Epidermal melanocyte (primary cell): ENCODE data around the gene GARIN5A.

Experiments
- DNase-seq: peaks from one replicate; pipeline ENCODE4 v3.0.0; 2011; ENCODE audit warnings: low spot score; ENCODE audit not compliant: insufficient read length

The GARIN5A gene

DNA sequence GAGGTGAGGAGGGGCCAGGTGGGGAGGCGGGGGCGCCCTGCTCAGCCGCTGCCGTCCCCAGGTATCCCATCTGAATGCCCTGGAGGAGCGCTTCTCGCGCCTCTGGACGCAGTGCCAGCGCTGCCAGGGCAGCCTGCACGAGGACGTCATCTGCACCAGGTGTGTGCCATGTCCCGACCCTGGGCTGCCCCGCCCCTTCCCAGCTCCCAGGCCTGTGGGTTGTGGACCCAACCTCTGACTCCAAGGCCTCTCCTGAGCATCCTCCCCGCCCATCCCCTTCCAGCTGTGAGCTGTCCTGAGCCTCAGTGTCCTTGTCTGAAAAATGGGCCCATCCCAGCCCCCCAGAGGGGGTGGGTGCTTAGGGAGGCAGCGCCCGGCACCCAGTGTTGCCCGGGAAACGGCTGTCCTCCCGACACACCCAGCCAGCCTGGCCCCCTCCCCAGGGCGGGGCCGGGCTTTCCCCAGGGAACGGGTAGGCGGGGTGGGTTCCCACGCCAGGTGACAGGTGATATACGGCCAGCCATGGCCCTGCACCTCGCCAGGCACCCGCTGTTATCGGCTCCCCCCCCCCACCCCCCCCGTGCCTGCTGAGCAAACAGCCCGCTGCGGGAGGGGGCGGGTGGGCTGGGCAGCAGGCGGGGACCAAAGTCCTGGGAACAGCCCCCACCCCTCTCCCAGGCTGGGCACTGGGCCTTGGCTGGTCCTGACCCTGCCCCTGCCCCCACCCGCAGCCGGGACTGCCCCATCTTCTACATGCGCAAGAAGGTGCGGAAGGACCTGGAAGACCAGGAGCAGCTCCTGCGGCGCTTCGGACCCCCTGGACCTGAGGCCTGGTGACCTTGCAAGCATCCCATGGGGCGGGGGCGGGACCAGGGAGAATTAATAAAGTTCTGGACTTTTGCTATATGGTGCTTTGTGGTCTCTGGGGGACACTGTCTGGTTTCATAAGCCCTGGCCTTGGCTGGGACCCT lies 59.3 kb downstream of the GARIN5A start:
- no peak for DNase-seq
